Neural progenitor cell (in vitro differentiated cells): ENCODE measurements around the gene LEPR.
"Not testable (repeated sequence)": the region's sequence is repeated elsewhere in the genome, so short reads cannot be mapped to it uniquely, and the experiment has no call there.

ENCODE experiments used
- CTCF ChIP-seq: fragments of 200-600 bp; sonication (generic); IDR thresholded peaks from 2 replicates; pipeline ENCODE4 v1.5.1; 2017; ENCODE audit warnings: antibody characterized with exemption, mild to moderate bottlenecking
- EZH2phosphoT487 ChIP-seq: fragments of 200-600 bp; sonication (generic); IDR thresholded peaks from 2 replicates; pipeline ENCODE4 v1.6.1; 2017; ENCODE audit warnings: antibody characterized with exemption

GRCh38 chr1:65455678-65456077, 35.2 kb downstream of the LEPR start:
- not testable (repeated sequence) for TF ChIP-seq CTCF, EZH2phosphoT487
